GM04504 (cell line): ENCODE data around the gene KCTD15.
"Not testable (repeated sequence)": the region's sequence is repeated elsewhere in the genome, so short reads cannot be mapped to it uniquely, and the experiment has no call there.

Experiments
- DNase-seq: peaks from one replicate; pipeline ENCODE4 v3.0.0-alpha.2; 2012; ENCODE audit warnings: low read depth

KCTD15 gene

DNA sequence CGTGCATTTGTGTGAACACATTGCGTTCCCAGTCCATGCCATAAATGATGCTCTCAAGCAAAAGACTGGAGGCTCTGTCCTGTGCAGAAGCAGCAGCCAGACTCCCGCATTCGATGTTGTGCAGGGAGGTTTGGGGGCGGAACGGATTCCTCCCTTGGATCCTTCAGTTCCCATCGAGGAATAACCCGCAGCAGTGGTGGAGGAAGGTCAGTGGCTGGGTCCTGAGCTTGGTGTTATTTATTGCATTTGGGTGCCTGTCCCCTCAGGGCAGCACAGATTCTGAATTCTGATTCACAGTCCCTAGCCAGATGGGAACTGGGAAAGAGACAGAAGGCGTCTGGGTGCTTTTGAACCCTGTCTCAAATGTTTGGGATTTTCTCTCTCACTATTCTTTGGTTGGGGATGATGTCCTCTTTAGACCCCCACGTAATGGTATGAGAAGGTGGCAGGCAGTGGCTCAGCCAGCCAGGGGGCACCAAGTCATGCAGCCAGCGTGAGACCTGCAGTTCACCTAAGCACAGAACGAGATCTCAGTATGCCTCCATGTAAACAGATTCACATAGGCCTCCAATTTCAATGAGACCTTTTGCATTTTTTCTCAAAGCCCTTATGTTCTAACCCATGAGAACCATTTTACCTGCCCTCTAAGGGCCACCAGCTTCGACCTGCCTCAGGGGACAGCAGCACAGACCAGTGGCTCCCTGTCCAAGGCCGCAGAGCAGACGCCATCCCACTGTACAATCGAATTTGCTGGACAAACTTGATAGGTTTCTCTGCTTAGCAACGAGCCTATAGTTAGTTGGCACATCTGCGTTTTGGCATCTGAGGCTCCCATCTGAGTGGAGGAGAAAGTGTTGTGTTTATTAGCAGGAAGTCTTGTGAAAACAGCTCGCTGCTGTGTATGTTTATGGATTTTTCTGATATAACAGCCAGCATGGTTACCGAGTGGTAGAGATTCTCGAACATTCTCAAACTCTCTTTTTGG is 17.8 kb downstream of the KCTD15 start:
- DNase-seq = no peak

DNA sequence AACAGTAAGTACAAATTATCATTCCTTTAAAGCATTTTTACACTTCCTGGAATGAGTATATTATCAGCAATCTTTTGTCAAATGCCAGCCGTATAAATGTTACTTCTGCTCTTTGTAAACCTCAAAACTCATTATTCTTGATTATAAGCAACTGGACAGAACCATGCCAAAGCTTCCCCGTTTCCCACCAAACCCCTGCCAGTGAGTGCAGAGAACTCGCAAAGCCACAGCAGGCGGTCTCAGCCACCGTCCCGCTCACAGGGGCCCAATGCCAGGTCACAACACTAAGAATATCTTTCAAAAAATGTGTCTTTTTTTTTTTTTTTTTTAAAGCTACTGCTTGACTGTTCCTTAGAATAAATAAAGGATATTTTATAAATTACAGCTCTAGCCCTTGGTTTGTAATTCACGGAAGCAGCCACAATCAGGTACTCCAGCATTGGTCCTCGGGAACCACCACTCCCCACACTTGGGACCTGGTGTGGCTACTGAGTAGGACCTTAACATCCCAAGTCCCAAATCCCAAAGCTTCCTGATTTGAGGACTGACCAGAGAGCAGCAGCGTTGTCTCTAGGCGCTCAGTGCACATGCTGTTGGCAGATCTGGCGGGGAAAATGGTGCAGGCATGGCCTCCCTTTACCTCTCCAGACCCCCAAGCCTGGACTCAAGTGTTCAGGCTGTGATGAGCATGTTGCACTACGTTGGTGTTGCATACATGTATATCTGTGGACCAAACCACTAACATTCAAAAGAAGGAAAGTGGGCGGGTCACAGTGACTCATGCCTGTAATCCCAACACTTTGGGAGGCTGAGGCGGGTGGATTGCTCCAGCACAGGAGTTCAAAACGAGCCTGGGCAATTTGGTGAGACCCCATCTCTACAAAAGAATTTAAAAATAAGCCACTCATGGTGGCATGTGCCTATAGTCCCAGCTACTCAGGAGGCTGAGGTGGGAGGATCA is 19.0 kb downstream of the KCTD15 start:
- no peak for DNase-seq

DNA sequence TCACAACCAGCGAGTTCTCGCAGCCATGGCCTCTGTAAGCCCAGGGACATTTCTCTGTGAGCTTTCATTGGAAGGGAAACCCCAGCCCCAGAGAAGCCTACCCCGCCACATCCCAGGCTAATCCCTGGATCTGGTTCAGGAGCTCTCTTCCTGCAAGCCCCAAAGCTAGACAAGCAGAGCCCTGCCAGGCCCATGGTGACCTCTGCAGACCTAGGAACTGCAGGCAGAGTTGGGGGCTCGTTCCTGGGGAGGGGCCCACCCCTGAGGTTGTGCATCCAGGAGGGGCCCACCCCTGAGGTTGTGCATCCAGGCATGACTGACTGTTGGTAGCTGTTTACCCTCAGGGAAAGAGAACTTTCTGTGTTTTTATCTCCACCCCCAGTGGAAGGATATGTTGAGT is 21.7 kb downstream of the KCTD15 start:
- no peak for DNase-seq

DNA sequence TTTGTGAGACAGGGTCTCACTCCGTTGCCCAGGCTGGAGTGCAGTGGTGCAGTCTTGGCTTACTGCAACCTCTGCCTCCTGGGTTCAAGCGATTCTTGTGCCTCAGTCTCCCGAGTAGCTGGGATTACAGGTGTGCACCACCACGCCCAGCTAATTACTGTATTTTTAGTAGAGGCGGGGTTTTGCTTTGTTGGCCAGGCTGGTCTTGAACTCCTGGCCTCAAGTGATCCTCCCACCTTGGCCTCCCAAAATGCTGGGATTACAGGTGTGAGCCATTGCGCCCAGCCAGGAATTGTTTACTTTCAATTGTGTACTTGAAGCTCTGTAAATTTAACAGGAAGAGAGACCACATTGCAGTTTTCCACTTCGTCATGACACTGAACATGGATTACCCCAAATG is 22.4 kb downstream of the KCTD15 start:
- DNase-seq = not testable (repeated sequence)

DNA sequence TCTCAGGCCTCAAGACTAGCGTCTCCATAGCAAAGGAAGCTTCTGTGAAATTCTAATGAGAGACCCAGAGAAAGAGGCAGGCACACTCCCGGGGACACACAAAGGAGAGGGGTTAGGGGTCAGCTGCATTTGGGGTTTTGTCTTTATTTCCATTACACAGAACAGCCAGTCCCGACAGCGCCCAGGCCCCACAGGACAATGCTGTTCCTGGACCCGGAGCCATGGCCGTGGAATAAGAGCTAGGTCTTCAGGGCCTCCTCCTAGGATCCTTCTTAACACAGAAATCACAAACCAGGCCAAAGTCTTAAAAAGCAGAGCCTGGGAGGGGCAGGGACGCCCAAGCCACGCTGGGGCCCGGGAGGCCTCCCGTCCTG is 22.8 kb downstream of the KCTD15 start:
- no peak for DNase-seq

DNA sequence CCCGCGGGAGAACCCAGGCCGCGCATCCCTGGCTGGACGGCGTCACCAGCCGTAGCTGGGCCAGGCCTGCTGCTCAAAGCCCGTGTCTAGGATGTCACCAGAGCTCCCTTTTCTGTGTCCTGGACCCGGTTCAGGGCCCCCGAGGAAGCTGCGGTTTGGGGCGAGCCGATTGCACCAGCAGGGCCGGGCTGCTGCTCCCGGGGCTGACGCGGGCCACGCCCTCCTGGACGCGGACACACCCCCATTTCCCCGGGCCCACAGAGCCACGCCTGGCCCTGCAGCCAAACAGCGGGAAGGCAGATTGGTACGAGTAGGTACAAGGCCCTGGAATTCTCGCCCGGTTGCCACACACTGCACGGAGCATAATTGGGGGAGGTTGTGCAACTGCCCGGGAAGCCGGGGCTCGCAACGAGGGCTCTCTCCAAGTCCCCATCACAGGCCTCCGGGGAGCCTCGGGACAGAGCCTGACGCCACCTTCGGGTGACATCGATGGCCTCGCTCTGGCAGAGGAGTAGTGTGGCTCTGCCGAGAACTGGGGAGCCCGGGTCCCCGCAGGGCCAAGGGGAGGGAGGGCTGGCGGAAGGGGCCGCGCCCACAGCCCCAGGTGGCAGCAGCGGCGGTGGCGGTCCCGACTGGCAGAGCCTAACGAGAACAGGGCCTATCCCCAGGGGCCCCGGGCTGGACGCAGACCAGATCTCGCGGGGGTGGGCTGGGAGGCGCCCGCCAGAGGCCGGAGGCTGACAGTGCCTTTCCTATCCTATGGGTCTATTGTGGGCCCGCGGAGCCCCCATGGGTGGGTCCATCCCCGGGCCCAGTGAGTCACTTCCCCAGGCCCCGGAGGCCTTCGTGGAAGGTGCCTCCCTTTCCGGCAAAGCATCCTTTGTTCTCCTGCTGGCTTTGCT is 23.5 kb downstream of the KCTD15 start:
- no peak for DNase-seq

DNA sequence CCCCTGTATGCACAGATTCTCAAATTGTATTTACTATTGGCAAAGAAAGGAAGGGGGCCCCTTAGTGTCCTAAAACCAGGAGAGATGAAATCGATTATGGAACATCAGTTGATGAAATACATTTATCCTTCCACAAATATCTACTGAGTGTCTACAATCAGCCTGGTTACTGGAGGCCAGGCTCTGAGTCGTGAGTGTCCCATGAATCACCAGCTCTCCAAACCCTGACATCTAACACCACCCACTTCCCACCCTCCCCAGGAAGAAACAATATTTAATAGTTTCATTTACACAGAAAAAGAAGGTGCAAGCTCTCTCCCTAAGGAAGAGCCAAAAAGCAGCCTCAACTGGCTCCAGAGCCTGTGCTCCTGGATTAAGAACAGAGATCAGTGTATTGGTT is 25.2 kb downstream of the KCTD15 start:
- no peak for DNase-seq

DNA sequence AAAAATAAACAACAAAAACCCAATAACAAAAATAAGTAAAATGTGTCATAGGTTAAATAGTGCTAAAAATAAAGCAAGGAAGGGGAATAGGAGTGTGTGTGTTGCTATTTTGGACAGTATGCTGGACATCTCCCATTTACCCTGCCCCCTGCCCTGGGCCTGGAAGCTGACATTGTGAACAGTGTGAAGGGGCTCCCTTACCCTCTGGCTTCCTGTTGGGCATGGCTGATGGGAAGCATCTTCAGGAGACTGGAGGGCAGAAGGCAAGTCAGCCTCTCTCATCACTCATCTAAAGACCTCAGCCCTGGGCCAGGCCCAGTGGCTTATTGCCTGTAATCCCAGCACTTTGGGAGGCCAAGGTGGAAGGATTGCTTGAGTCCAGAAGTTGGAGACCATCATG is 26.7 kb downstream of the KCTD15 start:
- no peak for DNase-seq

DNA sequence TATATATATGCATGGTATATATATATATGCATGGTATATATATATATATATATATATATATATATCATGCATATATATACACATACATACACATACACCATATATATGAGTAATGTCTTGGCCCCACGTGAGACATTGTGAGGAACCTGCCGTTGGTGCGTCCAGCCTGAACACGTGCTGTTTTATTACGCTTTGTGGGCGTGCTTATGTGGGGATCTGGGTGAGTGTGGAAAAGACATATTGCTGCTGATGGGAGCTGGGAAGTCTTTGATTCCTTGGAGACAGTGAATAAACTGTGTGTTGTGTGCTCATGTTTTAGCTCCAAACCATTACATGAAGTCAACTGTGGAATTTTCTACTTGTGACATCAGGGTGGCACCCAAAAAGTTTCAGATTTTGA is 28.9 kb downstream of the KCTD15 start:
- no peak for DNase-seq

DNA sequence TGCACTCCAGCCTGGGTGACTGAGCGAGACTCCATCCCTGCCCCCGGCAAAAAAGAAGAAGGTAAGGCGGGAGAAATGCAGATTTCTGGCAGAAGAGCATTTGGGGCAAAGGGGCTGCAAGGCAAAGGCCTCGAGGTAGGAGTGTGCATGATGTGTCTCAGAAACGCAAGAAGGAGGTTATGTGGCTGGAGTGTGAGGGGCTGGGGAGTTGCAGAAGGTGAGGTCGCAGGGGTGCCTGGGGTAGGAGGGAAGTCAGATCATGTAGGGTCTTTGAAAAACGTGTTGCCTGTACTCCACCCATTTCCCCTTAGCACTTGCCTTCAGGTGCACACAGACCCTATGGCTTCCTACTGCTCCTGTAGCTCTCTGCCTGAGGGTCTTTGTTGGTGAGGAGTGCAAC is 29.9 kb downstream of the KCTD15 start:
- DNase-seq = no peak

DNA sequence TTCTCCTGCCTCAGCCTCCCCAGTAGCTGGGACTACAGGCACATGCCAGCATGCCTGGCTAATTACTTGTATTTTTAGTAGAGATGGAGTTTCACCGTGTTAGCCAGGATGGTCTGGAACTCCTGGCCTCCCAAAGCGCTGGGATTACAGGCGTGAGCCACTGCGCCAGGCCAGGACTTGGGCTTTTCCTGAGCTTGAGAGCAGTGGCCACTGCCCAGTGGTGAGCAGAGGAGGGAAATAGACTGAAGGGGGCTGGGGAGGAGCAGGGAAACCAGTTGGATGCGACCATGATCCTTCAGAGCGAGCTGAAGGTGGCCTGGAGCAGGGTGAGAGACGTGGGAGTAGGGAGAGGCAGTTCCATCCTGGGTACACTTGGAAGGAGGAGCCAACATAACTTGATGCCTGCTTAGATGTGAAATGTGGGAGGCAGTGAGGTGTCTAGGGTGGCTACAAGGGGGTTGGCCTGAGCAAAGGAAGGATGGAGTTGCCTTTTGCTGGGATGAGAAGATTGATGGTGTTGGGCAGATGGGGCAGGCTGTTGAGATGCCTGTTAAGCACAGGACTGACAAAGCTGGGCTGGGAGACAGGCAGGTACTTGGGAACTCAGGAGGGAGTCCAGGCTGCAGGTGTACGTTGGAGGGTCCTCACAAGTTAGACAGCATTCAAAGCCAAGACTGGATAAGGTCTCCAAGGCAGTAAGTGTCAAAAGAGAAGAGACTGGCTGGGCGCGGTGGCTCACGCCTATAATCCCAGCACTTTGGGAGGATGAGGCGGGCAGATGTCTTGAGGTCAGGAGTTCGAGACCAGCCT is 31.8 kb downstream of the KCTD15 start:
- DNase-seq = no peak

DNA sequence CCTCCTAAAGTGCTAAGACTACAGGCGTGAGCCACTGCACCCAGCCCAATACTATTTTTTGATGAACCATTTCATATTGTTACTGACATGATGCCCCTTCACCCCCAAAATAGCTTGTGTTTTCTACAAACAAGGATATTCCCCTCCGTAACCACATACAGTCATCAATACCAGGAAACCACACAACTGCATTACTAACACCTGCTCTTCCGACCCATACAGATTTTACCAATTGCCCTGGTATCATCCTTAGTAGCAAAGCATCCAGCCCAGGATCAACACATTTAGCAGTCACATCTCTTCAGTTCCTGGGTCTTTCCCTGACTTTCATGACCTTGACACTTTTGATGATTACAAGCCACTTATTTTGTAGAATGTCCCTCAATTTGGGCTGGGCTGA is 33.6 kb downstream of the KCTD15 start:
- no peak for DNase-seq

DNA sequence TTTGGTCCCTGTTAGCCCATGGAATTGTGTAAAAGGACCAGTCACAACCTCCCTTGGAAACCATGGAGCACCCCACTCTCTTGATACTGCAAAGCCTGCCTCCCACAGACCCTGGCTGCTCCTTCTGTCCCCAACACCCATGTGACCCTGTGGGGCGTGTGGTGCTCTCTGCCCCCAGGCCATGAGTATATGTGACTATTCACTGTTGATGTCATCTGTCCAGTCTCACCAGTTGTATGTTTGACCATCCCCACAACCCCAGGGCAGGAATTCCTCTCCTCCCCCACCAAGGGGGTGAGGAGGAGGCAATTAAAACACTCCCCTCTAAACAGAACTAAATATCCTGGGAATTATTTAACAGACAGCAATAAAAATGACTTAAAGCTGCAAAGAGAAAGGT is 35.2 kb downstream of the KCTD15 start:
- no peak for DNase-seq

DNA sequence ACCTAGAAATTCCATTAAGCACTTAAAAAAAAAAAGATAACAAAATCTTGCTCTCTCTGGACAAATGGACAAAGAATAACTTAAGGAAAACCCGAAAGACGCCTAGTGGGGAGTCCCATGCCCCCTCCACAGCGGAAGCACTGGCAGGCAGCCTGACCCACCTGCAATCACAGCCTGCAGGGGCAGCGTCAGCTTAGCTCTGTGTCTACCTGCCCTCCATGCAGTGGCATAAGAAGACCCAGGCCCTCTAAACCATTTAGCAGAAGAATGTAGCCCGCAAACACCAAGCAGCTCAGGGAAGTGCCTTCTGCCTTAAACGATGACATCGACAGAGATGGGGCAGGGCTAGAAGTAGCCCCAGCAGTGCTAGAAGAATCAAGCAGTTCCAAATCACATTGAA is 36.0 kb downstream of the KCTD15 start:
- DNase-seq = no peak

DNA sequence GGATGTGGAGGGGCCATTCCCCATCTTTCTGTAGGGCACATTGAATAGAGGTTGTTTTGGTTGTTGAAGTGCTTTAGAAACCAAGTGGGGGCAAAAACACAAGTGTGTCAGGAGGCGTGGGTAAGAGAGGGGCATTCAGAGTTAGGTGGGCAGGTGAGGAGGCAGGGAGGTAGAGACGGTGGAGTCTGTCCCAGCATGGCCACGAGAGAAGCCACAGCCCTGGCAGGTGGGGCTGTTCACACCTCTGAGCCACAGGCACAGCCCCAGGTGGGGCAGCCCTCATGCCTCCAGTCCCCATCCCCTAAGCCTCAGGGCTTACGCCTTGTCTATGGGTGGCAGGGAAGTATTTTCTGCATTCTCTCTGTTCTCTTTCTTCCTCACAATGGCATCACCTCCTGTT is 43.7 kb downstream of the KCTD15 start:
- DNase-seq = no peak

DNA sequence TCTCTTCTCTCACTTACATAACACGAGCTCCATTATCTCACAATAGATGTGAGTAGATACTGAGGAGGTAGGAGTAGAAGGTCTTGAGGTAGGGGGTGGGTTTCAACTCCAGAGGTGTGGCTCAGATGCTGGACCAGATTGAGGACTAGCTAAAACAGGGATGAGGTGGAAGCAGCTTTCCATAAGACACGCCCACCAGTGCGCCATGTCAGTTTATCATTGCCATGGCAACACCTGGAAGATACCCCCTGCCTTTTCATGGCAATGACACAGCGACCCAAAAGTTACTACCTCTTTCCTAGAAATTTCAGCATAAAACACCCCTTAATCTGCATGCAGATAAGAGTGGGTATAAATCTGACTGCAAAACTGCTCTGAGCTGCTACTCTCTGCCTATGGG is 44.1 kb downstream of the KCTD15 start:
- no peak for DNase-seq

DNA sequence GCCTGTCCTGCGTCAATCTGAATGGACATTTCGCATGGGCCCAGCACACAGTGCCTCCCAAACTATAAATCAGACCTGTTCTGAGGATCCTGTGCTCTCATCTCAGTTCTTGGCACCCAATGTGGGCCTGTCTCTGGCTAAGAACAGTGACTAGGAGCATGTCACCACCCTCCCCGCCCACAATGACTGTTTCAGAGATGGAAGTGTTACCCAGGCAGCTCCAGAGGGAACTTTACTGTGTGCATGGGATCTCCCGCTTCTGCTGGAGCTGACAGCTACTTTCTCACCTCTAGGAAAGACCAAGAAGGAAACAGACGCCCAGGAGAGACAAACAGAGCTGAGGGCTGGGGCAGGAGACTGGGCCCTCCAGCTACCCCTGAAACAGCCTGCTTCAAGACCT is 45.0 kb downstream of the KCTD15 start:
- no peak for DNase-seq

DNA sequence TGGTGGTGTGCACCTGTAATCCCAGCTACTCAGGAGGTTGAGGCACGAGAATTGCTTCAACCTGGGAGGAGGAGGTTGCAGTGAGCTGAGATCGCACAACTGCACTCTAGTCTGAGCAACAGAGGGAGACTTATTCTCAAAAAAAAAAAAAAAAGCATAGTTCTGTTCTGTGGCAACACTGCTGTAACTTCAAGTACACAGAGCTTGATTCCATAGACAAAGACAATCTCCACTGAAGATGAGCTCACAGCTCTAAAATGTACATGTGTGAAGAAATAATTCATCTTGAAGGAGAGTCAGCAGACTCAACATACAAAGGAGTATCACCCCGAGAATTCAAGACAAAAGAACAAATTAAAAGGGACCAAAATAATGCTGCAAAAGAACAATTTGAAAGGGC is 47.8 kb downstream of the KCTD15 start:
- no peak for DNase-seq

DNA sequence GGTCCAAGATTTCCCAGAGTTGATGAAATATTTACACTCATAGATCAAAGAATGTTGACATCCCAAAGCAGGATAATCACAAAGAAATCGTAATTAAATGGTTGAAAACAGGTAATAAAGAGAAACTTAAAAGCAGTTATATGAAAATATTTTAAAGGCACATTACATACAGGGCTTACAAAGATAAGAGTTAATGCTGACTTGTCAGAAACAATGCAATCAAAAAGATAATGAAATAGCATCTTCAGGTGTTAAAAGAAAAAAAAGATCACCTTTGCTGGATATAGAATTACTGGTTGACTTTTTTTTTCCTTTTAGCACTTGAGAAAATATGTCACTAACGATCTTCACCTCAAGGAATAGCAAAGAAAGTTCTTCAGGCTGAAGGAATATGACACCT is 48.8 kb downstream of the KCTD15 start:
- no peak for DNase-seq

DNA sequence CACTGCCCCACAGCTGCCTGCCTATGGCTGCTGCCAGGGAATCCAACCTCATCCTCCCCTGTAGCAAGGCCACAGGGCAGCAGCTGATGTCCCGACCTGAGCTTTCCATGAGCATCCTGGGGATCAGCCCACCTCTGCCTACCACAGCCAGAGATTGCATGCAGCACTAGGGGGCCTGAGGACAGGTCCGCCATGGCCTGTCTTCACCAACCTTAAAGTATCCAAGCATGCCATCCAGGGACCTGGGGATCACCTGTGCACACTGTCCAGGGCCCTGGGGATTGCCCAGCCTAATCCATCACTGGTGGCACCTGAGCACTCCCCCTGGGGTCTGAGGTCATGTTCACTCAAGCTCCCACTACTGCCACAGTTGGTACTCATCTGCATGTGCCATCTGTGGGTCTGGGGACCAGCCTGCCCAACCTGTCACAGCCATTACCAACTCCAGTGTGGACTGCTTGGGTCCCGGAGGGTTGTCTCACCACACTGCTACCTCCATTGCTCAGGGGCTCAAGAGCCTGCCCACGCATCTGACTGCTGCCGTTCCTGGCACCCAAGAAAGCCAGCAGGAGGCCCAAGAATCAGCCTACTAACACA is 53.0 kb downstream of the KCTD15 start:
- no peak for DNase-seq

DNA sequence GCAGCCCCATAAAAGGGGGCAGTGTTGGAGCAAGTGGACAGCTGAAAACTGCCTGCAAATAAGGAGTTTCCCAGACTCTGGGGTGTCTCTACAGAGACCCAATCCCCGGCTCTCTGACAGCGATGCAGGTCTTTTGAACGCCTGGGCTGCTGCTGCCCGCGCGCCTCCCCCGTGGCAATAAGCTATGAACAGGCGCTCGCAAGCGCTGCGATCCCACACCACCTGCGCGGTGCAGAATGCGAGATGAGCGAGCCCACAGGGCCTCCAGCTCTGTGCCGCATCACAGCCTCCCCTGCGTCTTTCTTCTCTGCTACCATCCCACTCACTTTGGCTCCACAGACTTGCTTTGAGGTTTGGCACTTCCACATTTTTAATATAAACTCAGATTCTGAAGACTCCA is 62.3 kb downstream of the KCTD15 start:
- DNase-seq = no peak
